H1 (cell line): ENCODE results near the gene TNRC6B. TPM values are rescaled to one million over a fixed set of nuclear protein-coding genes. Genes with fewer than 3 reads are reported as not detected.

Experiments
- CBX5 ChIP-seq: fragments of 300-800, 300-1000 bp; sonication (generic); IDR thresholded peaks from 2 replicates; pipeline ENCODE4 v1.7.1; 2016; ENCODE audit warnings: antibody characterized with exemption, low read length, low read depth
- CHD7 ChIP-seq: fragments of 300-600 bp; sonication (generic); IDR thresholded peaks from 2 replicates; pipeline ENCODE4 v1.7.1; 2012; ENCODE audit warnings: low read length, moderate library complexity, mild to moderate bottlenecking, inconsistent platforms; ENCODE audit not compliant: insufficient replicate concordance
- POLR2AphosphoS5 ChIP-seq: IDR thresholded peaks from 2 replicates; pipeline ENCODE4 v1.6.1; 2011; ENCODE audit warnings: low read depth, low read length
- SP1 ChIP-seq: IDR thresholded peaks from 2 replicates; pipeline ENCODE4 v1.6.1; 2011; ENCODE audit warnings: low read depth, low read length
- USF2 ChIP-seq: IDR thresholded peaks from 2 replicates; pipeline ENCODE4 v1.6.1; 2011; ENCODE audit warnings: low read length, improper control_type of control experiment
- polyA plus RNA-seq, 7 experiments: library from polyadenylated mRNA; depleted of rRNA in 3 of 7; stranded (reverse) in 5 of 7; unstranded in 2 of 7; fragments of >200 nt in 5 of 7; fragments of 200-250 nt in 2 of 7; gene quantifications; 1 replicate in 5 of 7; 2 replicates in 1 of 7; 4 replicates in 1 of 7; pipeline versions ENCODE4 v1.2.1 to v1.2.3, GENCODE V29; 2011 to 2013; ENCODE audit warnings: missing spikeins in 2 of 7, mixed read lengths in 2 of 7
- total RNA-seq: library from RNA; stranded (reverse); fragmentation: NEBNext Ultra II Directional; extraction: Animal tissue kit (Norgen Biotek cat#: 25700); gene quantifications from 2 replicates; pipeline ENCODE4 v1.2.1, GENCODE V29; 2021

Gene TNRC6B
- total and polyA plus RNA-seq, 2 of the 8 experiments (the other 6 are each of a cell fraction or from before 2014, with no cell fraction given), result 12.5 to 48.9 TPM

GRCh38 chr22:40128989-40129388, 48.7 kb upstream of the TNRC6B start (continued):
- TF ChIP-seq CHD7 (no peak), CBX5 (no peak), USF2 (no peak), POLR2AphosphoS5 (no peak), SP1 (no peak)
- TF ChIP-seq, all 59 proteins: peak for 0
